ENCODE data around the gene COL6A3. TPM values are rescaled to one million over a fixed set of nuclear protein-coding genes. Genes with fewer than 3 reads are reported as not detected.

The COL6A3 gene
- polyA plus RNA-seq, 1 of the 3 experiments (the other 2 are of a cell fraction), result 18.5 TPM

GRCh38 chr2:237316339-237316738 lies 97.6 kb downstream of the COL6A3 start:
- Histone ChIP-seq H3K4me1 (ENCODE audit: control insufficient read depth in 1 of 2, insufficient read depth in 2 of 2, low read depth in 1 of 2, low read length in 1 of 2) (peaks cover 9 to 23% of the 10 kb centered on the region in 2 experiments), H4K20me1 (ENCODE audit: insufficient read depth) (no peaks in the 10 kb centered on the region), H3F3A (replicated peaks; ENCODE audit: insufficient read depth) (peaks cover 11% of the 10 kb centered on the region), H3K36me3 (replicated peaks in 1 of 2; ENCODE audit: control insufficient read depth in 1 of 2, insufficient read depth in 2 of 2, low read length in 1 of 2) (no peaks in the 10 kb centered on the region), H3K27ac (ENCODE audit: low read depth in 2 of 2, low read length in 1 of 2) (peak overlapping the region; percentile 90 to 96), H3K9me3 (no peaks in the 10 kb centered on the region), H3K9me2 (no peaks in the 10 kb centered on the region), H3K4me3 (ENCODE audit: low read depth in 2 of 2, low read length in 1 of 2) (no peak overlapping the region), H3K79me2 (ENCODE audit: insufficient read depth) (no peaks in the 10 kb centered on the region), H3K4me2 (no peak overlapping the region), H3K9ac (no peak overlapping the region), H2AFZ (ENCODE audit: low read depth) (no peak overlapping the region), H3K27me3 (ENCODE audit: insufficient read depth) (no peaks in the 10 kb centered on the region)
- ChIA-PET CTCF (no interaction called here), POLR2A (no interaction called here)
- TF ChIP-seq TEAD4 (IDR thresholded peaks at IDR 0.05; ENCODE audit: borderline replicate concordance, insufficient read depth) (no peak), FOXM1 (IDR thresholded peaks at IDR 0.05; ENCODE audit: low read depth) (no peak), GABPA (IDR thresholded peaks at IDR 0.05; ENCODE audit: low read depth) (no peak), REST (IDR thresholded peaks at IDR 0.05; ENCODE audit: low read depth, low read length) (no peak), NRF1 (IDR thresholded peaks at IDR 0.05; ENCODE audit: low read depth, low read length) (no peak), ZBTB33 (IDR thresholded peaks at IDR 0.05; ENCODE audit: borderline replicate concordance, low read depth) (no peak), RFX5 (IDR thresholded peaks at IDR 0.05; ENCODE audit: low read length) (no peak), NFIC (IDR thresholded peaks at IDR 0.05; ENCODE audit: borderline replicate concordance) (no peak), ELF1 (IDR thresholded peaks at IDR 0.05) (no peak), CTCF (IDR thresholded peaks at IDR 0.05) (no peak), SIN3A (IDR thresholded peaks at IDR 0.05; ENCODE audit: borderline replicate concordance, low read depth, low read length) (no peak), MAX (IDR thresholded peaks at IDR 0.05; ENCODE audit: low read depth) (no peak), TCF12 (IDR thresholded peaks at IDR 0.05) (no peak), FOSL2 (IDR thresholded peaks at IDR 0.05; ENCODE audit: borderline replicate concordance, low read depth) (no peak), RAD21 (IDR thresholded peaks at IDR 0.05; ENCODE audit: low read length) (no peak), TAF1 (IDR thresholded peaks at IDR 0.05; ENCODE audit: borderline replicate concordance, low read depth, low read length) (no peak), GATA2 (CRISPR knock-in tag; IDR thresholded peaks at IDR 0.05) (no peak), EP300 (IDR thresholded peaks at IDR 0.05; ENCODE audit: borderline replicate concordance in 1 of 2, low read depth in 1 of 2, low read length in 1 of 2) (no peak)
- DNase-seq, result no peak
- WGBS (ENCODE audit: low lambda C conversion rate), result 95% methylated on average over 6 of the region's 6 CpGs

Measured in SK-N-SH (cell line).